ENCODE data around the gene TMEM82.

TMEM82 gene

GRCh38 chr1:15785683-15786082 is 43.4 kb downstream of the TMEM82 start:
- DNase-seq (ENCODE audit: low read depth, low spot score), result no peak

GRCh38 chr1:15786581-15786980 is 44.3 kb downstream of the TMEM82 start:
- no peak for DNase-seq (ENCODE audit: low read depth, low spot score)

GRCh38 chr1:15788624-15789301 is 46.5 kb downstream of the TMEM82 start:
- no peak for DNase-seq (ENCODE audit: low read depth, low spot score)

GRCh38 chr1:15796086-15796462 is 53.8 kb downstream of the TMEM82 start:
- no peak for DNase-seq (ENCODE audit: low read depth, low spot score)
